GM19324 (cell line): Measurements from ENCODE around the gene STUB1.

Source experiments
- ATAC-seq: cut with Tn5 transposase; IDR thresholded peaks from one replicate; pipeline ENCODE4 v1.9.1; 2021; ENCODE audit warnings: mild to moderate bottlenecking, moderate library complexity; ENCODE audit not compliant: unreplicated experiment, low FRiP score

The STUB1 gene

DNA sequence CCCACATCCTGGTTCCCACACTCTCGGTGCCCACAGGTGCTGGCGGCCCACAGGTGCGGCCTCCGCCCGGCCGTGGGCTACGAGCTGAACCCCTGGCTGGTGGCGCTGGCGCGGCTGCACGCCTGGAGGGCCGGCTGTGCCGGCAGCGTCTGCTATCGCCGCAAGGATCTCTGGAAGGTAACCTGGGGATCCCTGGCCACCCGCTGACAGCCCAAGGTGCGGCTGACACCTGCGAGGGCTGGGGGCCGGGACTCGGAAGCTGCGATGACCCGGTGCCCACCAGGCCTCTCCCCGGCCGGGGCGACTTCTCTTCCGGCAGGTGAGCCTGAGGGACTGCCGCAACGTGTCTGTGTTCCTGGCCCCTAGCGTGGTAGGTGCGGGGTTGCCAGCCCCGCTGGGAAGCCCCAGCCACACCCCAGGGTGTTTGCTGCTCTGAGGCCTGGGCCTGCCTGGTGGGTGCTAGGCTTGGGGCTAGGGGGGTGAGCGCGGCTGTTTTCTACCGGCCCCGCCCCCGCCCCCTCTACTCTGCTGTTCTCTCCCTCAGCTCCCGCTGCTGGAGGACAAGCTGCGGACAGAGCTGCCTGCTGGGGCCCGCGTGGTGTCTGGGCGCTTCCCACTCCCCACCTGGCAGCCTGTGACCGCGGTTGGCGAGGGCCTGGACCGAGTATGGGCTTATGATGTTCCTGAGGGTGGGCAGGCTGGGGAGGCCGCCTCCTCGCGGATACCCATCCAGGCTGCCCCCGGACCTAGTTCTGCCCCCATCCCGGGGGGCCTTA, 41.7 kb downstream of the STUB1 start:
- no peak for ATAC-seq

DNA sequence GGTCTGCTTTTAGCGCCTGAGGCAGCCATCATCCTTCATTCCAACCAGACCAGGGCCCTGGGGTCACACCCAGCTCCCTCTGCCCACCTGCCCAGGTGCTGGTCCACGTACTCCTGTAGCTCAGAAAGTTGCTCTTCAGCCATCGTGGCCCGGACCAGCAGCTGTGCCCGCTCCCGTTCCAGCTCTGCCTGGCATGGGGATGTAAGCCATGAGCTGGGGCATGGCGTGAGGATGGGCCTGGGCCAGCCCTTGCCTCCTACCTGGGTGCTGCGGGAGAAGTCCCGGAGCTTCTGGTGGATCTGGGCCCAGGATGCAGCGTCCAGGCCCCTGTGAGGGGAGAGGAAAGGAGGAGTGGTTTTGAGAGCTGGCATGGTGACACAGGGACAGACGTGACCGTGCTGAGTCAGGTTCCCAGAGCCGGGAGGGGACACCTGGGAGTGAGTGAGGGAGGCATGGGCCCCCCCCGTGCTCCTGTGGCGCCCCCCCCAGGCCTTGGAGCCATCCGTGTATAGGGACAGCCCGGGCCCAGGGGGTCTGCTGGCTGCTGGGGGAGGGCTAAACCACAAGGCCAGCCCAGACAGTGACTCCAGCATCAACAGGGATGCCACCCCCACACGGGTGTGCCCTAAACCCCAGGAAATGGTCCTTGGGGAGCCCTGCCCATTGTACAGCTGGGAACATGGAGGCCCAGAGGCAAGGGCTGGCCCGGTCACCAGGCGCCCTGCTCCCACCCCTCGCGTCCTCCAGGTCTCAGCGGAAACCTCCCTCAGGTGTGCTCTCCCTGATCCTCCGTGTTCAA, 42.8 kb downstream of the STUB1 start:
- no peak for ATAC-seq

DNA sequence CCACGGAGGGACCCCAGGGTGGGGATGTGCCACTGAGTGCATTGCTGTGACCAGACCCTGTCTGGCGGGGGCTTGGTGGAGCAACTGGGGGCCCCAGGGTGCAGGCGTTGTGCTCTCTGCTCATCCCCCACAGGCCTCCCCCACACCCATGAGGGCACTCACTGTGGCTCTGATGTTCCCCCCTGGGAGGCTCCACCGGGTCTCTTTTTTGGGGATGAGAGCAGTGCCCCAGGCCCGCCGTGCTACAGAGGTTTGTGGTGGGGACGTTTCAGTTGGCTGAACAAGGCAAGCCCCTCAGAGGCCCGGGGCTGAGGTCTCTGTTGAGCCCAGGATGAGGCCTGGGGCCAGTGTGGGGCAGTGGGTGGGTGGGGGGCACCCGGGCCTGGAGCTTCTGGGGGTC, 43.5 kb downstream of the STUB1 start:
- no peak for ATAC-seq

DNA sequence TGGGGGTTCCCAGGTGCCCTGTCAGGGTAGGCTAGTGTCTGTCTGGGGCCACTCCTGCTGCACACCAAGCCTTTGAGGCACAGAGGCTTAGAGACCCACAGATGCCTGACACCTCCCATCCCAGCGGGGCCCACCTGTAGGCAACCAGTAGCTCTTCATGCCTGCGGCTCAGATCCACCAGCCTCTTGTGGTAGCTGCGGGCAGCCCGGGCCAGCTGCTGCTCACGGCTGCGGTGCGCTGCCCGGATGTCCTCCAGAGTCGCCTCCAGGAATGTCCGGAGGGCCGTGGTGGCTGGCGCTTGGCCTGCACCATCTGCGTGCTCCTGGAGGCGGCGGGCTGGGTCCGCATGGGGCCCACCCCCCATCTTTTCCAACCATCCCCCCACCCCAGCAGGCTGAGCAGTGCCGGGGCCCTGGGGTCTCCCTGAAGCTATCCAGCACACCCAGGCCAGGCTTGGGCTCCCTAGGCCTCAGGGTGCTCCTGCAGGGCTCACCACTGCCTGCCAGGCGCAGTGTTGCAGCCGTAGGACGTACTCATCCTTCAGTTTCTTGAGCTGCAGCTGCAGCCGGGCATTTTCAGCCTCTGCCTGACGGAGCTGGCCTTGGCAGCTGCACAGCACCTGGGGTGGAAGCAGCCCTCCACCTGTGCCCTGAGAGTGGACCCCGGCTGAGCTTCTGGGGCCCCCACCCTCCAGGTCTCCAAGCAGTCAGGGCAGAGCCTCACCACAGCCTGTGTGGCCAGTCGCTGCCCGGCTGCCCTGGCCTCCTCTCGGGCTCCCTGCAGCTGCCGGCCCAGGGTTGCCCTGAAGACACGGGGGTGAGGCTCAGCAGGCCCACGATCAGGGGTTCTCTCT, 44.2 kb downstream of the STUB1 start:
- ATAC-seq: no peak

DNA sequence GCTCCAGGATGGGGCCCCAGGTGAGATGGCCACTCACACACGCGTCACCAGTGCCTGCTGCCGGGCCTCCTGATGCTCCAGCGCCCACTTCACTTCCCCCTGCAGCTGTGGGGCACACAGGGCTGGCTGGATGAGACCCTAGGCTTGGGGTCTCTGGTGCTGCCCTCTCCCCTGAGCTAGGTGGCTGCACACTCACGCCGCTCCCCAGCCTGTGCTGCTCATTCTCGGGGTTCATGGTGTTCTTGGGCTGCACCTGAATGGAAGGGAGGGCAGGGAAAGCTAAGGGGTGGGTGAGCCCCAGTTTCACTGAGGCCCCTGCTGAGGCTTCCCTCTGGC, 44.8 kb downstream of the STUB1 start:
- ATAC-seq: no peak

DNA sequence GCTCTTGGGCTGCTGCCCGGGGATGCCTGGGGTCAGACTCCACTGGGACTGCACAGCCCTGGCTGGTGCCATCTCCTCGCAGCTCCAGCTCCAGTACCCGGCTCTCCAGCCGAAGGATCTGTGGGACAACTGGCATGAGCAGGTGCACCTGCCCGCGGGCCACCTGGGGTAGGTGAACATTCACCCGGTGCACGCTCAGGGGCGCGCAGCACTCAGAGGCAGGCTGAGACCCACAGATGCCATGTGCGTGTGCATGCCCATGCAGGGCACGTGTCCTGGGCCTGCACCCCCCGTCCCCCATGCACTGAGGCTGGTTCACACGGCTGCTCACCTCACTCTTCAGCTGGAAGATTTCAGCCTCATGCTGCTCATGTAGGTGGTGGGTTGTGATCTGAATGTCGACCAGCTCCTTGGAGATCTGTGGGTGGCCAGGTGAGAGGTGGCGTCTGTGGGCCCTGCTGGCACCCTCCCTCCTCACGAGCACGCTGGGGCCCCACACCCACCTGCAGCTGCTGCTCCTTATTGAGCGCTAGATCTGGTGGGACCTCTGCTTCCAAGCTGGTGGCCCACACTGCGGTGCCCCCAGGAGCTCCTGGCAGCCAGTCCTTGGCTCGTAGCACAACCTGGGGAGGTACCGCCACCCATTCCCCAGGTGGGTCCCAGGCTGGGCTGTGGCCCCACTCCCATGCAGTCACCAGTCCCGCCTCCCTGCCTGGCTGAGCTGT, 45.4 kb downstream of the STUB1 start:
- ATAC-seq: no peak

DNA sequence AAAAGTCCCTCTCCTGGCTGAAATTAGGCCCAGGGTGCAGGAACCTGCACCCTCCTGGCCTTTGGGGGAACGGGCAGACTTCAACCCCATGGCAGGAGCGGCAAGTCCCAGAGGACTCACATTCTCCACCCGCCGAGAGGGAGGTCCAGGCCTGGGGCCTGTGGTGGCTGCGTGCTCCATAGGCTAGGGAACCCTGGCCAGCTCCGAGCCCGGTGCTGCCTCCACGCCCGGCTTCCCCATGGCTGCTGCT, 45.9 kb downstream of the STUB1 start:
- no peak for ATAC-seq

DNA sequence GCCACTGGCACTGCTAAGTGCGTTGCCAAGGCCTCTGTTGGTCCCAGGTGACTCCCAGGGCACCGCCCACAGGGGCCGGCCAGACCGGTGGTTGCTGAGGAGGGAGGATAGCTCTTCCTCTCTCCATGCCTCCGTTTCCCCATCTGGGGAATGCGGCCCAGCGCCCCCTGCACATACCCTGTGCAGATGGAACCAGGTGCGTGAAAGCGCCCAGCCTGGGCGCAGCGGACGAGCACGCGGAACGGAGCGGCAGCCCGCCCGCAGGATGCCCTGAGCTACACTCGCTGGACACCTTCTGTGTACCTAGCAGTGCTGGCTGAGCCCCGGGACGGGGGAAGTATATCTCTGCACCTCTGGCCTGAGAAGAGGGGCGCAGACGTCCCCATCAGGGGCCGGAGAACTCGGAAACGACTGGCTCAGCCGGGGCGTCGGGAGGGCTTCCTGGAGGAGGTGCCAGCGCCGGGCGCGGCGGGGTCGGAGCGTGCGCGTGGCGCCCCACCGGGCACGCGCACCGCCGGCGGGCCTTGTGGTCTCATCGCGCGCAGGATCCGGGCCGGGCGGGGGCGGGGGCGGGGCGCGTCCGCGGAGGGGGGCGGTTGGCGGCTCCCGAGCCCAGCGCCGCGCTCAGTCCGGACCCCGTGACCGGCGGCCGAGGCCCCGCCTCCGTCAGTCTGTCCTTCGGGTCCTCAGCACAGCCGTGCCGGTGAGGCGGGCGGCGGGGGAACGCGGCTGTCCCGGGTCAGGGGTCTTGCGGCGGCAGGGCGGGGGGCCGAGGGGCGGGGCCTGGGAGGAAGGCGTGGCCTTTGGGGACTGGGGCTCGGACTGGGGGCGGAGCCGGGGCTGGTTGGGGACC, 46.5 kb downstream of the STUB1 start, which contains the start of the genes CCDC78 and HAGHL:
TSS of gene CCDC78 (minus strand) at position 6 of the 853 bp plus-strand sequence. CDS start 76 bp downstream, outside the sequence.
TSS of gene HAGHL (plus strand) at position 669 of the 853 bp plus-strand sequence. CDS start 404 bp downstream, outside the sequence.
- ATAC-seq: no peak

DNA sequence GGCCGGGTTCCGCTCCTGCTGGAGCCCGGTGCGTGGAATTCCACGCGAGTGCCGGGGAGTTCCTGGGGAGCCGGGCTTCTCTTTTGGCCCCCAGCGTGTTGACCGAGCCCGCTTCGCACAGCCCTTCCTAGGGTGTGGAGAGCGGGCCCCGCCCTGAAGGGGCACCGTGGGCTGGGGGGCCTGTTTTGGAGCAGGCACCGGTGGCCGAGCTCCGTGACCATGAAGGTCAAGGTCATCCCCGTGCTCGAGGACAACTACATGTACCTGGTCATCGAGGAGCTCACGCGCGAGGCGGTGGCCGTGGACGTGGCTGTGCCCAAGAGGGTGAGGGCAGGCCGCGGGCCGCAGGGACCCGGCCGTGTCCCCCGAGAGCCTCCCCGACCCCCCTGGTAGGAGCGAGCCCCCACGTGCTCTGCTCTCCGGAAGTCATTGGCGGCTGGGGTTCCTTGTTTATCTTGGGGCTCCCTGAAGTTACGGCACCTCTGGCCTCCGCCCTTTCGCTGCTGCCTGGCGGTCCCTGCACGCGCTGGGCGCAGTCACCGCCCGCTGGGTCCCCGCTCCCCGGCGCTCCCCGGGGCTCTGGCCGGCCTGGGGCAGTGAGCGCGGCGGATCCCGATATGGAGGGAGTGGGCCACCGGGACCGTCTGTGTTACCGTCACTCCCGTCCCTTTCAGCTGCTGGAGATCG, 47.2 kb downstream of the STUB1 start:
- ATAC-seq: no peak

DNA sequence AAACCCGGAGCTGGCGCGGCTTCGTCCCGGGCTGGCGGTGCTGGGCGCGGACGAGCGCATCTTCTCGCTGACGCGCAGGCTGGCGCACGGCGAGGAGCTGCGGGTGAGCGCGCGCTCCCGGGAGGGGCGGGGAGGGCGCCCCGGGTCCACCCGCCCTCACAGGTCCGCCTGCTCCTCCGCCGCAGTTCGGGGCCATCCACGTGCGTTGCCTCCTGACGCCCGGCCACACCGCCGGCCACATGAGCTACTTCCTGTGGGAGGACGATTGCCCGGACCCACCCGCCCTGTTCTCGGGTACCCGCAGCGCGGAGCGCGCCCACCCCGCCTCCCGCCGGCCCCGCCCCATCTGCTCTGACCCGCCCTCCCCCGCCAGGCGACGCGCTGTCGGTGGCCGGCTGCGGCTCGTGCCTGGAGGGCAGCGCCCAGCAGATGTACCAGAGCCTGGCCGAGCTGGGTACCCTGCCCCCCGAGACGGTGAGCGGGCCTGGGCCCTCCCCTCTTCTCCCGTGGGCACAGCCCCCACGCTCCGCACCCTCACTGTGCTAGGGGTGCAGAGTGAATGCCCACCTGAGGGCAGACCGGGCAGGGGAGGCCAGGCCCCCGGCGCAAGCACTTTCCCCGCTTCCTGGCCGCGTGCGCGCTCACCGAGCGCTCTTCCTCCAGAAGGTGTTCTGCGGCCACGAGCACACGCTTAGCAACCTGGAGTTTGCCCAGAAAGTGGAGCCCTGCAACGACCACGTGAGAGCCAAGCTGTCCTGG, 48.1 kb downstream of the STUB1 start:
- ATAC-seq: no peak

DNA sequence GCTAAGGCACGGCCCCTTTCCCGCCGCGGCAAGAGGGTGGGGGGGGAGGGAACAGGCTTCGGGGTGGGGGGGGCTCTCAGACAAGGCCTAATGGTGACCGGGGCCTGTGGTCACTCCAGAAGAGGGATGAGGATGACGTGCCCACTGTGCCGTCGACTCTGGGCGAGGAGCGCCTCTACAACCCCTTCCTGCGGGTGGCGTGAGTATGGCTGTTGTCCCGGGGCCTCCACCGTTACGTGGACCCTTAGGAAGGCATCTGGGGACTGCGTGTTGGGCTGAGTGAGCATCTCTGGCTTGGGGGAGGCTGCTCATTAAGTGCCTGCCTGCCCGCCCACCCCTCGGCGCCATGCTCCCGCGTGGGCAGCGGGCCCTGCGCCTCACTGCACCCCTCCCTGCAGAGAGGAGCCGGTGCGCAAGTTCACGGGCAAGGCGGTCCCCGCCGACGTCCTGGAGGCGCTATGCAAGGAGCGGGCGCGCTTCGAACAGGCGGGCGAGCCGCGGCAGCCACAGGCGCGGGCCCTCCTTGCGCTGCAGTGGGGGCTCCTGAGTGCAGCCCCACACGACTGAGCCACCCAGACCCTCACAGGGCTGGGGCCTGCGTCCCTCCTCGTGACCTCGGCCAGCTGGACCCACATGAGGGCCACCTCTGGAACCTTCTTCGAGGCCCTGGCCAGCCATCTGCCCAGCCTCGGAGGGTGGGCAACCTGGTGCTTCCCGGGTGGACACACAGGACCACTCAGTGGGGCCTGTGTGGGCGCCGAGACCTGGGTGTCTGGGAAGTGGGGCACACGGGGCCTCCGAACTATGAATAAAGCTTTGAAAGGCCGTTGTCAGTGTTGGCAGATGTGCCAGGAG, 48.9 kb downstream of the STUB1 start:
- ATAC-seq: no peak

DNA sequence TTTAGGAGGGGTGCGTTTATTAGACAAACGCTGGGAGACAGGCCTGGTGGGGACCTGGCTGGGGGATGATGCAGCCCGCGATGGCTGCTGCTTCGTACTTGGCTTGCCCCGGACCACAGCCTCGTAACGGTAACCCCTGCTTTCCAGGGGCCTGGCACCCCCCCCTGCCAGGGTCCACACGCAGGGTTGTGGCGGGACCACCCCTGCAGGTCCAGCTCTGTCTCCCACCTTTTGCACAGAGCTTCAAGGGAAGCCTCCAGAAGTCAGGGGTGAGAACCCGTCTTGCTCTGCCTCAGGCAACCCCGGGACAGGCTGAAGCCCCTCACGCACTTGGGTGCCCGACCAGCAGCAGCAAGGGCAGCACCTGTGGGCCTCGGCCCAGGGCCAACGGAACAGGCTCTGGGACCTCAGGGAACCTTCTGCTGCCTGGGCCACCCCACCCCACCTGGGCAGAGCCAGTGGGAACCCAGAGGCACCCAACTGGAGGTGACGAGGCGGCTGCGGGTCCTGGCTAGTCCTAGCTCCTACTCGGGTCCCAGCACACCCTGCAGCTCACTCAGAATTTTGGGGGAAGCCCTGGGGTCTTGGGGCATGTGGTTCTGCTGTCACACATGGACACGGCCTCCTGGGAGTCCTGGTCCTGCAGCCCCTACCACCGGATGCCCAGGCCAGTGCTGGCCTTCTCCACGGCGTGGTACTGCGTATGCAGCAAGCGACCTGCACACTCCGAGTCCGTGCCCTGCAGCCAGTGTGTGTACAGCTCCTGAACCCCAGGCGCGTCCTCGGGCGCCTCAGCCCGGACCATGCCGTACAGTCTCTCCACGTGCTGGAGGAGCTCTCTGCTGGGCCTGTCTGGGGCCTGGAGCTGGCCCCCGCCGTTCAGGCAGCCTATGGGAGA, 49.8 kb downstream of the STUB1 start:
- ATAC-seq: no peak

DNA sequence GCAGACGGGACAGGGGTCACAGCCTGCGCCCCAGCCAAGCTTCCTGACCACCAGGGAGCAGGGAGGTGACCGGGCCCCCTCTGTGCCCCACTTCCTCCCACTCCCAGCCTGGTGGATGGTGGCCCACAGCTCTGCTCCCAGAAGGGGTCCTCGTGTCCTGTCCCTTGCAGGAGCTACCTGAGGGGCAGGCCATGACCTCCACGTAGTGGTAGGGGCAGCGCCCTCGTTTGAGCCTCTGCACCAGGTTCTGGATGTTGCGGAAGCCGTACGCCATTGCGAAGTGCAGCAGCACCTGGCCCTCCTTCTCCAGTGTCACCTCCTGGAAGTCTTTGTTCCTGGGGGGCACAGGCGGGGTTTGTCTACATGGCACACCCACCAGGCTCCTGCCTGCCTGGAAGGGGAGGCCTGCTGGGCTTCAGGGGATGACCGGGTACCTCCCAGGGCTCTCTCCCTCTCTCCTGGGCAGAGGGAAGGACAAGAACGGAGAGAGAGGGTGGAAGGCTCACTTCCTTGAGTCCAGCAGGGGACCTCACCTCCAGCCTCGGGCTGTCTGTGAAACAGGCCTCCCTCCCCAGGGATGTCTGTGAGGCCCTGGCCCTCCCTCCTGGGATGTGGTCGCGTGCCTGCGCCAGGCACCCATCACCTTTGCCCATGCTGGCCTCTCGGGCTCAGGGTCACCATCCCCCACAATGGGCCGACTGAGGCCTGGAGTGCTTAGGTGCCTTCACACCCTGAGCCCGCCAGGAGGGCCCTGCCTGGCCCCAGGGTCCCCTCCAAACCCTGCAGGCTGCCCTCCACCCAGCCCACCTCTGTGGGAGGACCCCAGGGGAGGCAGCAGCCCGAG, 50.7 kb downstream of the STUB1 start:
- no peak for ATAC-seq

DNA sequence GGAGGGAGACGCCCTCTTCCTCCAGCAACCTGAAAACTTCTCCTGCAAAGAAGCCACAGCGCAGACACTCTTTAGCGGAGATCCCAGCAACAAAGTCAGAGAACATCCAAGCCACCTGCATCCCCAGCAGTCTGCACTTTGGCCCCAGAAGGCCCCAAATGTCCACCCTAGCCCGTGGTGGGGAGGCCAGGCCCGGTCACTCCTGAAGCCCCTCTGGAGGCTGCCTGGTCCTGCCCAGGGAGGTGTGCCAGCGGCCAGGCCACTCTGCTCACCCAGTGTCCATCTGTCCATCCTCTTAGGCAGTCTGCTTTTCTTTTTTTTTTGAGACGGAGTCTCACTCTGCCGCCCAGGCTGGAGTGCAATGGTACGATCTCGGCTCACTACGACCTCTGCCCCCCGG, 52.1 kb downstream of the STUB1 start:
- no peak for ATAC-seq
